HG03457 (cell line): ENCODE data around the gene TMEM97.
A peak's percentile ranks its signal among the peaks of the same experiment; 100 is the strongest.

Experiments
- ATAC-seq: cut with Tn5 transposase; IDR thresholded peaks from one replicate; pipeline ENCODE4 v1.9.1; 2021; ENCODE audit warnings: moderate number of reproducible peaks; ENCODE audit not compliant: unreplicated experiment

Gene TMEM97

GRCh38 chr17:28315846-28316705 lies 2.9 kb upstream of the TMEM97 start:
- no peak for ATAC-seq

DNA sequence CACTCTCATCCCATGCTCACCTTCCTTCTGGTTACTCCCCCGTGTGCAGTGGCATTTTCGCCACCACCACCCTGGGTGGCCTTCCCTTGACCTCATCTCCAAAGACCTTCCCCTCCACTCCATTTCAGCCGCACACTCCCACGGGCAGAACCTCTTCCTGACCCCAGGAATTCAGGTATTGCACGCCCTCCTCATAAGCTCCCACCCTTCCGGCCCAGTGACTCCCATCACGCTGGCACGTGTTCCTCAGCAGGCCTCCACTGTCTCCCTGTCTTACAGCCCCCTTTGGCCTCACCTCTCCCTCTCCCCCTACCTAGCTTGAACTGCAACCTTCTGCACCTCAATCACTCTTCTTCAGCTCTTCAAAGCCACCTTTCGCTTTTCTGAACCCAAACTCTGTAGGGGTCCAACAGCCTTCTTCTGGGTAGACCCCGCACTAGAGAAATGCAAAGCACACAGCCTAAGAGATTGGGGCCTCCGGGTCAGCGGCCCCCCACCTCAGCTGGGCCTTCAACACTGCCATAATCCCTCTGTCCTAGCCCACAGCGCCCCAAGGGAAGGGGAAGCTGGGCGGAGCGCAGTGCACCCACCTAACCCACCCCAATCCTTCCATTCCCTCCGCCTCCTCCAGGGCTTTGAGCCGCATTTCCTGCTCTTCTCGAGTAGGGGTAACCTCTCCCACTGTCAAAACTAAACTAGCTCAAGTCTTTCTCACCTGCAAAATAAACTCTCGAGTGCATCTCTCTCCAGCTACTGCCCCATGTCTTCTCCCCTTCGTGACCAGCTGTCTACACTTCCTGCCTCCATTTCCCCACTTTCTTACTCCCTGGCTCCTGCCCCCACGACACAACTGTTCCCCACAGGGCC lies 1.7 kb upstream of the TMEM97 start:
- ATAC-seq = no peak

- peak; percentile 8 for ATAC-seq
Measured at GRCh38 chr17:28317966-28318758, 838 bp upstream of the TMEM97 start.

DNA sequence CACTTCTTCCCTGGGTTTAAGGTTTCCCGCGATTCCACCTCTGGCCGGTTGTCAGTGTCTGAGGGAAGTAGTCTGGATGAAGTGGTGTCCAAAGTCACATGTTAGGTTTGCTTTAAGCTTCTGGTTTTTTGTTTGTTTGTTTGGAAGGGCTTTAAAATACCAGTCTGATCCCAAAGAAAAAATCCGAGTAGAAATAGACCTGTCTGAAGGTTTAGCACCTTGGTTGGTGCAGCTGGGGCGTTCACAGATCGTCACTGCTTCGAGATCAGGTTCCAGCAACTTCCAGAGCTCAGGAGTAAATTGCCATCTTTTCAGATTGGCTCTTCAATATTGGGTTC lies 567 bp downstream of the TMEM97 start:
- ATAC-seq = no peak

GRCh38 chr17:28320215-28321061 lies 1.4 kb downstream of the TMEM97 start:
- ATAC-seq = no peak

DNA sequence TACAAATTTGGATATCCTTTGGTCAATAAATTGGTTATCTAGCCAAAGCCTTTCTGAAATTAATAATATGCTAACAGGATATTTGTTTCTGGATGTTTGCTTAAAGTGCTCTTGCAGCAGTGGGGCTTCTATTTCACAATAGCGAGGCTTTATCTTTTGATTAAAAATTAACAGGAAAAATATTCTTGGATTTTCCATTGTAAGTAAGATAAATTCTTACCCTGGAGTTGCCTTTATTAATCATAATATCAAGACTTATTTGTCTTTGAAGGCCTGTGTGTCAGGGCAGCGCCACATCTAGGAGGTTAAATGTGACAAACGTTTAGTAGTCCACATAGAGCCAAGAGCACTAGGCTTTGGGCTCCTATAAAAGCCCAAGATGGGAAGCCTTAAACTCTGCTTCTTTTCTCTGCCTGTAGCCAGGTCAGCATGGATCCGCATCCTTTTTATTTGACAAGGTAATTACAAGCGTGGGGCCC lies 5.3 kb downstream of the TMEM97 start:
- ATAC-seq = no peak

DNA sequence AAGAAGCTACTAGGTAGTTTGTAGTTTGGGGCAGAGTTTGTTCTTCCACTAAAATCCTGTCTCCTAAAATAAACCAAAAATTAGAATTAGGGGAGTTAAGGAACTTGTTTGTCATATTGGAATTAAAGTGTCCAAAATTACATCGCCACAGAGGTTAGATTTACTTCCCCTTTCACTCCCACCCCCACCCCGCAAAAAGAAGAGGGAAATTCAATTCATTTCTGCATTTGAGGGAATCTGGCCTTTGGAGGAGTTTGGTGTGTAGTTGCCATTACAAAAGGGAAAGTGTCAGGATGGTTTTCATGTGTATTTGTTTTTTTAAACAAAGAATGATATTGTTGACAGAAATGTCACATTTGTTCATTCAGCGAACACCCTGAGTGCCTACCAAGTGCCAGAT lies 5.8 kb downstream of the TMEM97 start:
- no peak for ATAC-seq

DNA sequence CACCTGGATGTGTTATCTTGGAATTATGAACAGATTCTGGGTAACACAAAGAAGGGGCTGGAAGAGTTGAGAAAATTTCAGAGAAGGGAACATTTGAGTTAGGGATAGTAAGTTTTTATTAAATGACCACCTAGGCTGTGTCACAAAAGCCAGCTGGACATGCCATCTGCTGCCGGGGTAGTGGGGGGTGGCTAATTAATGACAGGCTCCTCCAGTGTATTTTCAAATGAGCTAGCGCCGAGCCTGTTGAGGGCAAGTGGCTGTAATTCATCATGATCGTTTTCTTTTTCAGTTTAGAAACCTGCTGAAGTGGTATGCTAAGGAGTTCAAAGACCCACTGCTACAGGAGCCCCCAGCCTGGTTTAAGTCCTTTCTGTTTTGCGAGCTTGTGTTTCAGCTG lies 6.2 kb downstream of the TMEM97 start:
- no peak for ATAC-seq

GRCh38 chr17:28326114-28326513 lies 7.1 kb downstream of the TMEM97 start:
- no peak for ATAC-seq

- ATAC-seq = no peak
Measured at GRCh38 chr17:28327031-28327607, 8.1 kb downstream of the TMEM97 start.

DNA sequence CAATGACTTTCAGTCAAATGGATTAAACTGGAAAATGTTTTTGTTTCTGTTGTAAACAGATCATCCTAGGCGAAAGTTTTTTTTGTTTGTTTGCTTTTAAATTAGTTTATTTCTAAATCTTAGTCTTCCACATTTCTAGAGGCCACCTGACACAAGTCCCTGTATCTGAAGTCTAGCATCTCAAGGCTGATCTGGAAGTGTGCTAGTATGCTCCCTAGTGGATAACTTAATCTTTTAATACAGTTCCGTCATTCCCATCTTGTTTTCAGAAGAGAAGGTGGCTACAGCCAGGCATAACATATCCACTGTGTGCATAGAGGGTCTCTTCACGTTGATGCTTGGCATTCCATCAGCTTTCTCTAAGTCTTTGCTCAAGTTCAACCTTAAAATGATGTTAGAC lies 8.7 kb downstream of the TMEM97 start:
- ATAC-seq = no peak

DNA sequence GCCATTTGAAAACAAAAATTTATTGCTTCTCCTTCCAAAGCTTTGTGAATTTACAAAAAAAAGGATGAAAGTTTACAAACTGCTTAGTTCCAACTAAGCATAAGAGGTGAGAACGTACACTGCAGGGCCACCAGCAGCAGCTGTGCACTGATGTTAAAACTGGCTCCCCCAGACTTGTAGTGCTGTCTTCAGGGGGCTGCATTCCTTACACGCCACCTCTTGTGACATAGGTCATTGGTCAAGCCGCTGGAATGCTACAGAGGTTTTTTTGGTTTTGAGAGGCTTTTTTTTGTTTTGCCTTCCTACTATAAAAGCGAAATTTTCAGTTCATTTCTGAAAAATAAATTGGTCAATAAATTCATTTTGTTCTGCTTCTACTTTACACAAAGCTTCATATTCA lies 9.3 kb downstream of the TMEM97 start:
- no peak for ATAC-seq

DNA sequence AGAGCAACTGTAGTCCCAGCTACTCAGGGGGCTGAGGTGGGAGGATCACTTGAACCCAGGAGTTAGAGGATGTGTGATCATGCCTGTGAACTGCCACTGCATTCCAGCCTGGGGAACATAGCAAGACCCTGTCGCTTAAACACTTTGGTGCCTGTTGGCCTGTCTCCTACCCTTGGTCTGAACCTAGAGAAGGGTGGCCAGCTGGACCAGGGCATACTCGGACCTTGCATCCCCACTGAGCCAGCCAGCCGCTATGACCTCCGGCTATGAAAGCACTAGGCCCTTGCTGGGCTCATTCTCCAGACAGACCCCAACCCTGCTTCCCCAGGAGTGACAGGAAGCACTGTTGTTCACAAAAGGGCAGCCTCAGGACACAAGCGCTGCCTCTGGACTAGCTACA lies 11.7 kb downstream of the TMEM97 start:
- ATAC-seq = no peak

DNA sequence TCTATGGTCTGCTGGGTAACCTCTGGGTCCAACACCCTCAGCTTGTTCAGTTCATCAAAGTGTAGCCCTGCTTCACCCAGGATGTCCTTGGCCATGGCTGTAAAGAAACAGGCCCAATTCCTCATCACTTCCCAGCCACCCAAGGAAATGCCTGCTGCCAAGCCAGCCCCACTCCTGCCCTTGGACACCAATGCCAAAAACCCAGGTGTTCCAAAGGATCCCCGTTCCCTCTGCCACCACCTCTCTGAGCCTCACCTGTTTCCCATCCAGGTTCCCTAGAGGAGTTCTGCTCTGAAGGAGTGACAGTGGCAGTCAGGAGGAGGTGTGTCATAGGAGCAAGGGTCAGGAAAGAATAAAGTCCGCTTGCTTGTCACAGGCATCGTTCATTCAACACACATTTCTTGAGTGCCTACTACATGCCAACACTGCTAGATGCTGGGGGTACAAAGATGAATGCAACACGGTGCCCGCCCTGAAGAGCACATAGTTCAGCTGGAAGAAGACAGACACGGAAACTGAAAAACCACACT lies 13.0 kb downstream of the TMEM97 start:
- ATAC-seq = no peak

DNA sequence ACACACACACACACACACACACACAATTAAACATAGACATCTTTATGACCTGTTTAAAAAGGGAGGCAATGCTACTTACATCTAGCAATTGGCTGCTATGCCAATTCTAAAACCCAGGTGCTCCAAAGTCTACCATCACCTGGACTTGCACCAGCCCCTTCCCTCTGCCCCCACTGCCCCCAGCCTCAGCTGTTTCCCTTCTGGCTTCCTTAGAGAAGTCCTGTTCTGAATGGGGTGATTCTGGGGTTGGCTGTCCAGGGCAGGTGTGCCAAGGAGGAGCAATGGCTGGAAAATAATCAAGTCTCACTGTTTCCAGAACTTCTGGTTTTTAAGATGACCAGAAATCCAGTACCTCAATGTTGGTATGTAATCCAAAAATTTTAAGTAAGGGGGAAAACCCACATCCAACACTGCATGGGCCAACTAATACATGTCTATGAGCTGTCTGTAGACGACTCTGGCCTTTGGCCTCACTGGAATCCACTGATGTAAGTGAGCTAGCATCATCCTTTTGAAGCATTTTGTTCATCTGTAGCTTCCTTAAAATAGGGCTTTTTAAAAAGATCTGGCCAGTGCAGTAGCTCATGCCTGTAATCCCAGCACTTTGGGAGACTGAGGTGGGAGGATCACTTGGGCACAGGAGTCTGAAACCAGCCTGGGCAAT lies 14.2 kb downstream of the TMEM97 start:
- no peak for ATAC-seq

DNA sequence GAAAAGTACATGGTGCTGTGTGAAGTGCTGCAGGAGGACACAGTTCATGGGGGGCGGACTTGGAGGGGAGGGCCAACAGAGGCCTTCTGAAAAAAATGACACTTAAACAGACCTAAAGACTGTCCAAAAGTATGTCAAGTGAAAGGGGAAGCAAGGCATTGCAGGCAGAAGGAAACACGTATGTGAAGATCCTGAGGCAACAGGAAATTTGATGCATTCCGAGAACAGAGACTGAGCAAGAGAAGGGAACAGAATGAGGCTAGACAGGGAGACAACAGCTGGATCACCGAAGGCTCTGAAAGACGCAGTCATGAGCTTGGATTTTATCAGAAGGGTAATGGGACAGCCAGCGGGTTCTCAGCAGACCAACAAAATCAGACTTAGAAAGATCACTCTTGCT lies 15.2 kb downstream of the TMEM97 start:
- no peak for ATAC-seq

DNA sequence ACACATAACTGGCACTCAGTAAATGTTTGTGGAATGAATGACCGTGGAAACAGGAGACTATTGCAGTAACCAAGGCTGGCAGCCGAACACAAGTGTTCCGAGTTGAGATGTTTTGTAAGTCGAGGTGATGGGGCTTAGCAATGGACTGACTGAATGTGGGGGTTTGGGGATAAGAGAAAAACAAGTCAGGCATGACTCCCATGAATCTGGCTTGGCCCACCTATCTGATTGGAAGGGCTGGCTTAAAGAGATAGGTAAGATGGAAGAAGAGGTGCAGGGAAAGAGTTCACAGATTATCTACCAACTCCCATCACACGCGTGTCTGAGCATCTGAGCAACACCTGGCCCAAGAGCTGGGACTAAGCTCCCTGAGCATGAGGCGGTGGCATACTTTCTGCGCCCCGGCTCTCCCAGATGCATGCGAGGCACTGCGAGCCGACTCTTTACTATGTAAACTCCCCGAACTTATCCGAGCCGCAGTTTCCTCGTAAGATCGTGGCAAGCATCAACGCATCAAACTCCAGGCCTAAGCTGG lies 15.7 kb downstream of the TMEM97 start:
- ATAC-seq = no peak

GRCh38 chr17:28335201-28335958 lies 16.4 kb downstream of the TMEM97 start, which contains the start of the genes IFT20 and TNFAIP1:
Gene IFT20 (minus strand): TSS chr17:28335472. CDS start chr17:28331985, 3,487 bp downstream.
Gene TNFAIP1 (plus strand): TSS chr17:28335761. CDS start chr17:28339522, 3,761 bp downstream.
- peak; percentile 93 for ATAC-seq
